Measurements from ENCODE around the gene COL8A1.

GRCh38 chr3:99720985-99721632 lies 82.7 kb downstream of the COL8A1 start:
- no peak for TF ChIP-seq POLR2AphosphoS5 (IDR thresholded peaks at IDR 0.05)
- no peak for TF ChIP-seq CTCF (IDR thresholded peaks at IDR 0.05)
- no peak for TF ChIP-seq POLR2A (IDR thresholded peaks at IDR 0.05)
- TF ChIP-seq EP300 (IDR thresholded peaks at IDR 0.05), result no peak

Data from stomach (tissue), 4 donors.